GM18873 (cell line): ENCODE measurements around the gene NTRK1.
"Not testable (repeated sequence)": the region's sequence is repeated elsewhere in the genome, so short reads cannot be mapped to it uniquely, and the experiment has no call there.

Experiments used
- ATAC-seq: cut with Tn5 transposase; IDR thresholded peaks from one replicate; pipeline ENCODE4 v1.9.1; 2021; ENCODE audit warnings: mild to moderate bottlenecking, moderate library complexity, moderate number of reproducible peaks; ENCODE audit not compliant: unreplicated experiment, low FRiP score

The NTRK1 gene

GRCh38 chr1:156910309-156910782 is 49.7 kb downstream of the NTRK1 start:
- no peak for ATAC-seq

GRCh38 chr1:156911577-156912298 is 51.1 kb downstream of the NTRK1 start:
- ATAC-seq, result no peak

GRCh38 chr1:156912310-156912709 is 51.6 kb downstream of the NTRK1 start:
- ATAC-seq, result no peak

GRCh38 chr1:156912861-156913808 is 52.5 kb downstream of the NTRK1 start:
- no peak for ATAC-seq

- no peak for ATAC-seq
Observed at GRCh38 chr1:156913809-156914387, 53.2 kb downstream of the NTRK1 start.

- no peak for ATAC-seq
Observed at GRCh38 chr1:156914440-156914856, 53.8 kb downstream of the NTRK1 start.

- no peak for ATAC-seq
Observed at GRCh38 chr1:156920233-156921052, 59.8 kb downstream of the NTRK1 start, which contains the start of gene LRRC71. Gene LRRC71, plus strand, starts transcription at chr1:156920632. Its CDS starts 172 bp downstream, at chr1:156920804.

- ATAC-seq, result no peak
Observed at GRCh38 chr1:156921053-156921529, 60.4 kb downstream of the NTRK1 start.

- ATAC-seq, result no peak
Observed at GRCh38 chr1:156922986-156923669, 62.5 kb downstream of the NTRK1 start.

- ATAC-seq, result no peak
Observed at GRCh38 chr1:156923670-156924477, 63.2 kb downstream of the NTRK1 start.

GRCh38 chr1:156924478-156925153 is 64.0 kb downstream of the NTRK1 start:
- ATAC-seq, result no peak

- ATAC-seq, result no peak
Observed at GRCh38 chr1:156925154-156926010, 64.7 kb downstream of the NTRK1 start.

GRCh38 chr1:156926175-156926574 is 65.5 kb downstream of the NTRK1 start:
- ATAC-seq, result no peak

GRCh38 chr1:156926695-156927094 is 66.0 kb downstream of the NTRK1 start:
- ATAC-seq, result not testable (repeated sequence)

- no peak for ATAC-seq
Observed at GRCh38 chr1:156927215-156928042, 66.8 kb downstream of the NTRK1 start.

GRCh38 chr1:156928043-156928602 is 67.5 kb downstream of the NTRK1 start:
- ATAC-seq, result no peak
